Tibial nerve (tissue), 4 donors: Measurements from ENCODE around the gene CDKN1C. TPM values are rescaled to one million over a fixed set of nuclear protein-coding genes. Genes with fewer than 3 reads are reported as not detected.

ENCODE experiments used
- DNase-seq, 2 donors: peaks; one replicate each; pipeline ENCODE4 v3.0.0-alpha.2; 2019; ENCODE audit warnings: low spot score in 2 of 2
- H3K27ac ChIP-seq, 4 donors: fragments of 200-600 bp; sonication (generic) in 3 of 4; one replicate each; pipeline ENCODE4 v1.5.1; 2017 to 2019; ENCODE audit warnings: mild to moderate bottlenecking in 1 of 4
- H3K27me3 ChIP-seq, 2 donors: fragments of 200-600 bp; sonication (generic) in 1 of 2; one replicate each; pipeline versions ENCODE4 v1.5.1 to v1.6.0; 2017 to 2019
- H3K36me3 ChIP-seq, 3 donors: fragments of 200-600 bp; sonication (generic); one replicate each; pipeline ENCODE4 v1.5.1; 2018 to 2019
- H3K4me1 ChIP-seq, 4 donors: fragments of 200-600 bp; sonication (generic) in 3 of 4; one replicate each; pipeline ENCODE4 v1.5.1; 2017 to 2019
- H3K4me3 ChIP-seq, 4 donors: fragments of 200-600 bp; sonication (generic) in 3 of 4; one replicate each; pipeline ENCODE4 v1.5.1; 2017 to 2019; ENCODE audit warnings: mild to moderate bottlenecking in 1 of 4, moderate library complexity in 1 of 4
- H3K9me3 ChIP-seq, 4 donors: fragments of 200-600 bp; sonication (generic) in 3 of 4; one replicate each; pipeline ENCODE4 v1.5.1; 2017 to 2019
- CTCF ChIP-seq, 5 experiments: fragments of 200-600 bp in 3 of 5; fragments of 450-650 bp in 2 of 5; sonication (generic) in 3 of 5; IDR thresholded peaks; one replicate each; pipeline ENCODE4 v1.5.1; 2016 to 2019; ENCODE audit warnings: antibody characterized with exemption in 5 of 5, mild to moderate bottlenecking in 3 of 5, moderate library complexity in 2 of 5
- EP300 ChIP-seq, 2 donors: sonication (generic); formaldehyde crosslinking; IDR thresholded peaks; one replicate each; pipeline ENCODE4 v1.6.1; 2017; ENCODE audit warnings: antibody characterized with exemption in 2 of 2, mild to moderate bottlenecking in 1 of 2
- POLR2A ChIP-seq, 2 donors: fragments of 450-650 bp; IDR thresholded peaks; one replicate each; pipeline ENCODE4 v1.6.1; 2017; ENCODE audit warnings: antibody characterized with exemption in 2 of 2, mild to moderate bottlenecking in 2 of 2, moderate library complexity in 2 of 2
- WGBS, 2 donors: methylation state at CpG; one replicate each; pipeline ENCODE4 v1.1.5; 2018; 5-methylcytosine and 5-hydroxymethylcytosine counted together
- total RNA-seq, 4 donors: library from RNA; depleted of rRNA; stranded (reverse); fragments of >200 nt; gene quantifications; one replicate each; pipeline ENCODE4 v1.1.0, GENCODE V29; 2016

Gene CDKN1C
- total RNA-seq, 4 donors from 2014 or later: 128 to 330 (median 260) TPM

- no peak for TF ChIP-seq EP300 (IDR thresholded peaks at IDR 0.05)
- H3K27ac ChIP-seq: no peak overlapping the region
- no peak for DNase-seq
- H3K4me3 ChIP-seq: no peak overlapping the region
- H3K36me3 ChIP-seq: no peaks in the 10 kb centered on the region
- no peaks in the 10 kb centered on the region for H3K9me3 ChIP-seq
- WGBS, 2 donors: 68 to 71% methylated on average over 30 to 43 of the region's 53 CpGs
- no peaks in the 10 kb centered on the region for H3K27me3 ChIP-seq
- H3K4me1 ChIP-seq: no peaks in the 10 kb centered on the region
Measured at GRCh38 chr11:2849994-2850770, 35.4 kb downstream of the CDKN1C start.

- WGBS, 2 donors: 73 to 85% methylated on average over 8 to 9 of the region's 9 CpGs
- Histone ChIP-seq H3K4me3 (no peak overlapping the region), H3K36me3 (no peaks in the 10 kb centered on the region), H3K9me3 (no peaks in the 10 kb centered on the region), H3K4me1 (no peaks in the 10 kb centered on the region), H3K27me3 (no peaks in the 10 kb centered on the region), H3K27ac (no peak overlapping the region)
- TF ChIP-seq CTCF (IDR thresholded peaks at IDR 0.05): no peak
- no peak for TF ChIP-seq POLR2A (IDR thresholded peaks at IDR 0.05)
- no peak for DNase-seq
Measured at GRCh38 chr11:2848497-2848896, 37.1 kb downstream of the CDKN1C start.

- no peaks in the 10 kb centered on the region for H3K36me3 ChIP-seq
- DNase-seq: no peak
- no peak for TF ChIP-seq POLR2A (IDR thresholded peaks at IDR 0.05)
- no peak for TF ChIP-seq CTCF (IDR thresholded peaks at IDR 0.05)
- no peak for TF ChIP-seq EP300 (IDR thresholded peaks at IDR 0.05)
- no peaks in the 10 kb centered on the region for H3K27me3 ChIP-seq
- no peaks in the 10 kb centered on the region for H3K4me1 ChIP-seq
- H3K27ac ChIP-seq: no peak overlapping the region
- WGBS, 2 donors: 87 to 88% methylated on average over 15 to 20 of the region's 21 CpGs
- H3K4me3 ChIP-seq: no peak overlapping the region
- no peaks in the 10 kb centered on the region for H3K9me3 ChIP-seq
Measured at GRCh38 chr11:2847561-2847960, 38.0 kb downstream of the CDKN1C start.

GRCh38 chr11:2846470-2846869 lies 39.1 kb downstream of the CDKN1C start:
- Histone ChIP-seq H3K9me3 (no peaks in the 10 kb centered on the region), H3K27ac (no peak overlapping the region), H3K27me3 (no peaks in the 10 kb centered on the region), H3K4me3 (no peak overlapping the region), H3K36me3 (no peaks in the 10 kb centered on the region), H3K4me1 (no peaks in the 10 kb centered on the region)
- no peak for DNase-seq
- WGBS, 2 donors: 96 to 100% methylated on average over 6 to 8 of the region's 11 CpGs
- TF ChIP-seq CTCF (IDR thresholded peaks at IDR 0.05) (no peak), POLR2A (IDR thresholded peaks at IDR 0.05) (no peak), EP300 (IDR thresholded peaks at IDR 0.05) (no peak)

- no peak for TF ChIP-seq POLR2A (IDR thresholded peaks at IDR 0.05)
- Histone ChIP-seq H3K4me1 (no peaks in the 10 kb centered on the region), H3K9me3 (no peaks in the 10 kb centered on the region), H3K27ac (no peak overlapping the region), H3K27me3 (no peaks in the 10 kb centered on the region), H3K36me3 (no peaks in the 10 kb centered on the region), H3K4me3 (no peak overlapping the region)
- WGBS, 2 donors: 85% methylated on average over 14 to 17 of the region's 17 CpGs
- DNase-seq: no peak
Measured at GRCh38 chr11:2846056-2846455, 39.5 kb downstream of the CDKN1C start.

GRCh38 chr11:2844996-2845395 lies 40.6 kb downstream of the CDKN1C start:
- Histone ChIP-seq H3K4me1 (no peaks in the 10 kb centered on the region), H3K27ac (no peak overlapping the region), H3K27me3 (no peaks in the 10 kb centered on the region), H3K4me3 (no peak overlapping the region), H3K36me3 (no peaks in the 10 kb centered on the region), H3K9me3 (no peaks in the 10 kb centered on the region)
- 84 to 97% methylated on average over 4 to 12 of the region's 12 CpGs for WGBS, 2 donors
- TF ChIP-seq CTCF (IDR thresholded peaks at IDR 0.05) (no peak), EP300 (IDR thresholded peaks at IDR 0.05) (no peak), POLR2A (IDR thresholded peaks at IDR 0.05) (no peak)
- DNase-seq: no peak
